GM19239 (cell line): Measurements from ENCODE around the gene TBXA2R.
"Not testable (repeated sequence)": the region's sequence is repeated elsewhere in the genome, so short reads cannot be mapped to it uniquely, and the experiment has no call there.

Experiments
- DNase-seq: peaks from one replicate; pipeline ENCODE4 v3.0.0; 2011; ENCODE audit warnings: low spot score; ENCODE audit not compliant: insufficient read length
- FAIRE-seq: peaks from 2 replicates; lab custom pipeline; 2011; peaks lifted over from hg19 to GRCh38; lab: Jason Lieb, UNC

The TBXA2R gene

GRCh38 chr19:3606690-3607289 is at the start of gene TBXA2R:
Gene TBXA2R (minus strand): TSS chr19:3606875. CDS start chr19:3600634, 6,241 bp downstream.
- FAIRE-seq (no peak), DNase-seq (peak; percentile 90)

GRCh38 chr19:3656073-3656746 is 49.5 kb upstream of the TBXA2R start:
- FAIRE-seq (no peak), DNase-seq (no peak)

GRCh38 chr19:3655402-3656072 is 48.9 kb upstream of the TBXA2R start:
- DNase-seq (no peak), FAIRE-seq (no peak)

- no peak for DNase-seq
- FAIRE-seq: no peak
Measured at GRCh38 chr19:3653865-3654513, 47.3 kb upstream of the TBXA2R start.

- DNase-seq (no peak), FAIRE-seq (no peak)
Measured at GRCh38 chr19:3653081-3653795, 46.6 kb upstream of the TBXA2R start.

GRCh38 chr19:3652422-3652821 is 45.7 kb upstream of the TBXA2R start:
- FAIRE-seq (no peak), DNase-seq (no peak)

GRCh38 chr19:3651684-3652083 is 45.0 kb upstream of the TBXA2R start:
- DNase-seq (no peak), FAIRE-seq (no peak)

- DNase-seq (no peak), FAIRE-seq (no peak)
Measured at GRCh38 chr19:3649888-3650287, 43.2 kb upstream of the TBXA2R start.

GRCh38 chr19:3648037-3648905 is 41.6 kb upstream of the TBXA2R start:
- DNase-seq (no peak), FAIRE-seq (no peak)

- not testable (repeated sequence) for FAIRE-seq, DNase-seq
Measured at GRCh38 chr19:3647102-3647501, 40.4 kb upstream of the TBXA2R start.

- DNase-seq (no peak), FAIRE-seq (no peak)
Measured at GRCh38 chr19:3646336-3647092, 39.8 kb upstream of the TBXA2R start.

GRCh38 chr19:3645726-3646125 is 39.1 kb upstream of the TBXA2R start:
- DNase-seq: no peak

GRCh38 chr19:3645067-3645396 is 38.4 kb upstream of the TBXA2R start:
- no peak for FAIRE-seq
- DNase-seq: no peak

More at GRCh38 chr19:3645726-3646125, 39.1 kb upstream of the TBXA2R start:
- FAIRE-seq: no peak

- no peak for DNase-seq
- no peak for FAIRE-seq
Measured at GRCh38 chr19:3644351-3645066, 37.8 kb upstream of the TBXA2R start.

GRCh38 chr19:3643674-3644313 is 37.1 kb upstream of the TBXA2R start:
- DNase-seq (no peak), FAIRE-seq (no peak)

- DNase-seq (no peak), FAIRE-seq (no peak)
Measured at GRCh38 chr19:3642987-3643673, 36.5 kb upstream of the TBXA2R start.

- DNase-seq: no peak
- no peak for FAIRE-seq
Measured at GRCh38 chr19:3642296-3642695, 35.6 kb upstream of the TBXA2R start.
